ENCODE results near the gene TMC6.

- TF ChIP-seq POLR2AphosphoS5 (IDR thresholded peaks at IDR 0.05; ENCODE audit: low read depth) (no peak), EZH2phosphoT487 (IDR thresholded peaks at IDR 0.05; ENCODE audit: unreplicated experiment) (no peak), CTCF (conservative IDR thresholded peaks at IDR 0.05; ENCODE audit: low read depth in 2 of 2) (no peak), NANOG (IDR thresholded peaks at IDR 0.05; ENCODE audit: borderline replicate concordance) (no peak), EZH2 (IDR thresholded peaks at IDR 0.05; ENCODE audit: low read depth, unreplicated experiment) (no peak)
Measured at GRCh38 chr17:78151514-78152008, 23.0 kb upstream of the TMC6 start.
